Stimulated activated CD4-positive, alpha-beta T cell treated with anti-CD3 and anti-CD28 coated beads, TNF-alpha, amount 100 ng/mL, for 48 hours (primary cell): ENCODE results near the gene TAOK3.
A peak's percentile ranks its signal among the peaks of the same experiment; 100 is the strongest.
"Not testable (repeated sequence)": the region's sequence is repeated elsewhere in the genome, so short reads cannot be mapped to it uniquely, and the experiment has no call there.

Experiments used
- DNase-seq, 3 donors: peaks; one replicate each; pipeline ENCODE4 v3.0.0-alpha.2; 2020; ENCODE audit warnings: low read depth in 3 of 3

TAOK3 gene

DNA sequence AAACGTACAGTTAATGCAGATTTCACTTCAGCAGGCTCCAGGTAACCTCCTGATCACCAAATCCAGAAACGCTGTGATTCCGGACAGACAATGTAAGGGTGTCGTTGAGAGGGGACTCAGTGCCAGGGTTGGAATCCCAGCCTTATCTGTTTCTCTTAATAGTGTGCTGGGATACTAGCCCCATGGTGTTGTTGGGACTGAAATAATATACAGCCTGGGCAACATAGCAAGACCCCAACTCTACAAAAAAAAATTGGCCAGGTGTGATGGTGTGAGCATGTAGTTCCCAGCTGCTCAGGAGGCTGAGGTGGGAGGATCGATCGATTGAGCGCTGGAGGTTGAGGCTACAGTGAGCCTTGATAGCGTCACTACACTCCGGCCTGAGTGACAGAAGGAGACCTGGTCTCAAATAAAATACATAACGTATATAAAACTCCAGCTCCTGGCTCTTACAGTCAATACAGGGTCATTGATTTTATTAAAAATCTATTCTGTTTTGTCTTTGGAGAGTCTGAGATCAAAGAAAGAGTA lies 235.5 kb downstream of the TAOK3 start:
- DNase-seq = no peak

DNA sequence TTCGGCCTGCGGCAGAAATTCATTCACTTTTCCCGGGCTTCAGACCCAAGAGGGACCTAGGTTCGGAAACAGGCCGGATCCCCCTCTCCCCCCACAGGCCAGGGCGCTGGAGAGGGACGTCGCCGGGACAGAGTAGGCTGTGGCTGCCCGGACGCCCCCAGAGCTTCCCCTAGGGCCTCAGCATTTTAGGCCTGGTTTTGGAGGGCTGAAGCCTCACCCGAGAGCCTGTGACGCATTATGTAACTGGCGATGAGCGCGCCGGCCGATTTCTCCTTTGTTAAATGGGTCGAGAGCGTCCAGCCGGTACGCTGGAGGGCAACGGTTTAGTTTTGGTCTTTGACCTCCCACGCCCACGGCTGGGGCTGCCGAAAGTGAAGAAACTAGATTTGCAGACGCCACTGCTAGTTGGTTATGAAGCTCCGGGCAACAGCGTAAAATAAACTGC lies 236.1 kb downstream of the TAOK3 start:
- peak in 1 of 3 donors; percentile 27 for DNase-seq

DNA sequence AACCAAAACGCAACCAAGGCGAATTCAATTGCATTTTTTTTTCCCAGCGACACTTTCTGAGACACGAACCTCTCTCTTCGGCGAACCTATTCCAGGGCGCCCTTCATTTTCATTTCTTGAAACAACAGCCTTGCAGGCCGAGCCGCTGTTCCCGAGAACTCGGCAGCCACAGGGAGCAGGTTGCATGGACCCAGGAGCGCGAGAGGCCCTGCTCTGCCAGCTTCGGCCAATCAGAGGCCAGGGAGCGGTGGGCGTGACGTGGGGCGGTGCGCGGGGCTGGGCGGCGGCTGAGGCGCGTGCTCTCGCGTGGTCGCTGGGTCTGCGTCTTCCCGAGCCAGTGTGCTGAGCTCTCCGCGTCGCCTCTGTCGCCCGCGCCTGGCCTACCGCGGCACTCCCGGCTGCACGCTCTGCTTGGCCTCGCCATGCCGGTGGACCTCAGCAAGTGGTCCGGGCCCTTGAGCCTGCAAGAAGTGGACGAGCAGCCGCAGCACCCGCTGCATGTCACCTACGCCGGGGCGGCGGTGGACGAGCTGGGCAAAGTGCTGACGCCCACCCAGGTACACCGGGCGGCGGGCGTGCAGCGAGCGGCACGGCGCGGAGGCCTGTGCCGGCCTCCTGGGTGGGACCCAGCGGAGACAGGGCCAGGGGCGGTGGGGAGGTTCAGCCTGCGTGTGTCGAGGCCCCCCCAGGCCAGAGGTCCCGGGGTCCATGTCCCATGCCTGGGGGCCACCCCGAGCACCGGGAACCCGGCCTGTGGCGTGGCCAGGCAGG lies 236.7 kb downstream of the TAOK3 start, which contains the start of gene PEBP1:
PEBP1 (plus strand) TSS at position 337 of the 771 bp plus-strand sequence; CDS start at position 423, 86 bp downstream.
- DNase-seq = peak; percentile 84 to 96 (median 88)

DNA sequence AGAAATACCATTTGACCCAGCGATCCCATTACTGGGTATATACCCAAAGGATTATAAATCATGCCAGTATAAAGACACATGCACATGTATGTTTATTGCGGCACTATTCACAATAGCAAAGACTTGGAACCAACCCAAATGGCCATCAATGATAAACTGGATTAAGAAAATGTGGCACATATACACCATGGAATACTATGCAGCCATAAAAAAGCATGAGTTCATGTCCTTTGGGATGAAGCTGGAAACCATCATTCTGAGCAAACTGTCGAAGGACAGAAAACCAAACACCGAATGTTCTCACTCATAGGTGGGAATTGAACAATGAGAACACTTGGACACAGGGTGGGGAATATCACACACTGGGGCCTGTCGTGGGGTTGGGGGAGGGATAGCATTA lies 243.3 kb downstream of the TAOK3 start:
- not testable (repeated sequence) for DNase-seq

DNA sequence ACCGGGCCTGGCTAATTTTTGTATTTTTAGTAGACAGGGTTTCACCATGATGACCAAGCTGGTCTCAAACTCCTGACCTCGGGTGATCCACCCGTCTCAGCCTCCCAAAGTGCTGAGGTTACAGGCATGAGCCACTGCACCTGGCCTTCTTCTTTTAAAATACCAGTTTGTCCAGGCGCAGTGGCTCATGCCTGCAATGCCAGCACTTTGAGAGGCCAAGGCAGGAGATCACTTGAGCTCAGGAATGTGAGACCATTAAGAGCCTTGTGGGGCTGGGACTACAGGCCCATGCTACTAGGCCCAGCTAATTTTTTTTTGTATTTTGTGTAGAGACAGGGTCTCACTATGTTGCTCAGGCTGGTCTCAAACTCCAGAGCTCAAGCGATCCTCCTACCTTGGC lies 244.8 kb downstream of the TAOK3 start:
- no peak for DNase-seq

DNA sequence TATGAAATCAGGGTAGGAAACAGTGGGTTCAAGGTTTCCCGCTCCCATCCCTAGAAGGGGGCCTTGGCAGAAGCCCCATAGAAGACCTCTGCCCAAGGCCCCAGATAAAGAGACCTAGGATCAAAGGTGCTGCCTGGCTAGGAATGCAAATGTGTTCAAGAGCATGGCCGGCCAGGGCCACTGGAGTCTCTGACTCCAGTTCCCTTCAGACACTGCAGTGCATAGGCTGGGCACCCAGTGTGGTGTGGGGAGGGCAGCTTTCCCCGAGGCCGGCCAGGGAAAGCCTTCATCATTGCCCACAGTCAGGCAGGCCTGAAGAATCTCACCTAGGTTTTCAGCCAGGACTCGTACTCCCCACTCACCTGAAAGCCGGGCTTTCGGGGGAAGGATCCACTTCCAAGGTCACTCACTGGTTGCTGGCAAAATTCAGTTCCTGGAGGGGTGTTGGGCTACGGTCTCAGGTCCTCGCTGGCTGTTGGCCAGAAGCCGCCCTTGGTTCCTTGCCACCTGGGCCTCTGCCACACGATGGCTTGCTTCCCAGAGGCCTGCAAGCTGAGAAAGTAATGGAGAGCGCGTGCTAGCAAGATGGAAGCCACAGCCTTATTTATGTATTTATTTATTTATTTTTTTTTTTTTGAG lies 246.5 kb downstream of the TAOK3 start:
- no peak for DNase-seq

DNA sequence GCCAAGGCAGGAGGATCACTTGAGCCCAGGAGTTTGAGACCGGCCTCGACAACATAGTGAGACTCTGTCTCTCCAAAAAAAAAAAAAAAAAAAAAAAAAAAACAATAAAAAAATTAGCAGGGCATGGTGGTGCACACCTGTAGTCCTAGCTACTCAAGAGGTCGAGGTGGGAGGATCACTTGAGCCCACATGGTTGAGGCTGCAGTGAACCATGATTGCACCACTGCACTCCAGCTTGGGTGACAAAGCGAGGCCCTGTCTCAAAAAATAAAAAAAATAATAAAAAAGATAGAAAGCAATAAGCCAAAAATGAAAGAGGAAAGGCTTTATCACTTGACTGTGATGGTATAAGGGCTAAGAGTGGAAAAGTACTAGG lies 247.0 kb downstream of the TAOK3 start:
- DNase-seq = no peak

DNA sequence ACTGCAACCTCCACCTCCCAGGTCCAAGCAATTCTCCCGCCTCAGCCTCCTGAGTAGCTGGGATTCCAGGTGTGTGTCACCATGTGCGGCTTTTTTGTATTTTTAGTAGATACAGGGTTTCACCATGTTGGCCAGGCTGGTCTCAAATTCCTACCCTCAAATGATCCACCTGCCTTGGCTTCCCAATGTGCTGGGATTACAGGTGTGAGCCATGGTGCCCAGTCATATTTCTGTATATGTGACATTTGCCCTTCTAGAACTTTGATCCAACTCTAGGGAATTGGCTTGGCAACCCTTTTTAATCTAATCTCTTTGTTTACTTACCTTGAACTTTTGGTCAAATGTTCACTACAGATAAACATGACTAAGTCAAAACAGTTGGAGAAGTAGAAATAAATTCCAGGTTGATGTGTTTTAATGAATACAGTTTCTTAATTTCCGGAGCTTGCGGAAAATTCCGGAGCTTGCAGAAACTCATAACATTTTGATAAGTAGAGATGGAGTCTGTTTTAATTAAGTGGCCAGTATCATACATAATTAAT lies 248.3 kb downstream of the TAOK3 start:
- no peak for DNase-seq

DNA sequence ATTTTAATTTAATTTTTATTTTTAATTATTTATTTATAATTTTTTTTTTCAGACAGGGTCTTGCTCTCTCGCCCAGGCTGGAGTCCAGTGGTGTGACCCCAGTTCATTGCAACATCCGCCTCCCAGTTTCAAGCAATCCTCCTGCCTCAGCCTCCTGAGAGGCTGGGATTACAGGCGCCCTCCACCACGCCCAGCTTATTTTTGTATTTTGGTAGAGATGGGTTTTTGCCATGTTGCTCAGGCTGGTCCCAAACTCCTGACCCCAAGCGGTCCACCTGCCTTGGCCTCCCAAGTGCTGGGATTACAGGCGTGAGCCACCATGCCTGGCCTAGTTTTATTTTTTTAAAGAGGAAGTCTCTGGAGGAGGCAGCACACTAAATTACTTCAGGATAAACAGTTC lies 250.4 kb downstream of the TAOK3 start:
- DNase-seq = no peak

DNA sequence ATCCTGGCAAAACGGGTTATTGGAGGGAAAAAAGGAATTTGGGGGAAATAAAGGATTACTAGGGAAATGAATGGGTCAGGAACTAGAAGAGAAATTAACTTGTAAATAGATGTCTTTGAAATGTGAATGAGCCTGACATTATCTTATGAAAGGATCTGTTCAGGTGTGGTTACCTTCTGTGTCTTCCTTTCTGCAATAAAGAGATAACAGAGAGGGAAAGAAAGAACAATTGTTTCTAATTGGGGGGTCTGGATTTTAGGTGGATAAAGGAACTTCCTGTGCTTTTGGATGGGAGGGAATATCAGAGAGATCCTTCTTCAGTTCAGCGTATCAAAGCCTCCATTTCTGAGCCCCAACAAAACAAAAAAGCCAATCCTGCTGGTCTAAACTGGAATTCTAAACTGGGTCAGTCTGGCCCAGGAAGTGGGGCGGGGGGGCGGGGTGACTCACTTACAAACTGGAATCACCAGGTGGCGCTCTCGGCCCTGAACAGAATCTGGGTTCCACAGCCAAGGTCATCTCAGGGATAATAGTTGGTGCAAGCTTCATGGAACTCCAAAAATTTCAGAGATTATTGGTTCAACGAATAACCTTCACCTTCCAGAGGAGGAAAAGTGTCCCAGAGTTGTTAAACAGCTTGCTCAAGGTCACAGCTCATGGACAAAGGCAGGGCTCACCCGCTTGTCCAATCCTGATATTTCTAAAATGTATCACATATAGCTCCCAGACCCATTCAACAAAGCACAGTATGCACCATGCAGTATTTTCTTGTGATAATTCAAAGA lies 251.9 kb downstream of the TAOK3 start:
- DNase-seq = peak in 2 of 3 donors; percentile 20 to 57

DNA sequence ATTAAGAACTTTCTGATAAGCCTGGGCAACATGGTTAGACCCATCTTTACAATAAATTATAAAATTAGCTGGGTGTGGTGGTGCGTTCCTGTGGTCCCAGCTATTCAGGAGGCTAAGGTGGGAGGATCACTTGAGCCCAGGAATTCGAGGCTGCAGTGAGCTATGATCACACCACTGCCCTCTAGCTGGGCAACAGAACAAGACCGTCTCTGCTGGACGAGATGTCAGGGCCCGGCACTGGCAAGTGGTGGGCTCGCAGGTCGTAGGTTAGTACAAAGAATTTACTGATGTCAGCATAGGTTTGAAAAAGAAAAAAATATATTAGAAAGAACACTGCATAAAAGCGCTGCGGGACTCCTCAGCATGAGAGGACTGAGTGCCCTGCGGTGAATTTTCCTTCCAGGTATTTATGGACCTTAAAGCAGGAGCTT lies 253.2 kb downstream of the TAOK3 start:
- no peak for DNase-seq

DNA sequence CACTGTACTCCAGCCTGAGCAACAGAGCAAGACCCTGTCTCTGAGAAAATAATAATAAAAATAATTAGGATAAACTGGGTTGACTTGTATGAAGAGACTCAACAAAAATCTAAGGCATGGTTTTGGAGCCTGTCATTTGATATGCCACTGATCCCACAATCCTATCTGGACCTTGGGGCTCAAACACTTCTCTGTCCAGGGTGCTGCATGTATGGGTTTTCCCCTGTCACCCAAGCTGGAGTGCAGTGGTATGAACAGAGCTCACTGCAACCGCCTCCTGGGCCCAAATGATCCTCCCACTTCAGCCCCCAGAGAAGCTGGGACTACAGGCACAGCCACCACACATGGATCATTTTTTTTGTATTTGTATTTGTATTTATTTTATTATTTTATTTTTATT lies 263.6 kb downstream of the TAOK3 start:
- DNase-seq = no peak

DNA sequence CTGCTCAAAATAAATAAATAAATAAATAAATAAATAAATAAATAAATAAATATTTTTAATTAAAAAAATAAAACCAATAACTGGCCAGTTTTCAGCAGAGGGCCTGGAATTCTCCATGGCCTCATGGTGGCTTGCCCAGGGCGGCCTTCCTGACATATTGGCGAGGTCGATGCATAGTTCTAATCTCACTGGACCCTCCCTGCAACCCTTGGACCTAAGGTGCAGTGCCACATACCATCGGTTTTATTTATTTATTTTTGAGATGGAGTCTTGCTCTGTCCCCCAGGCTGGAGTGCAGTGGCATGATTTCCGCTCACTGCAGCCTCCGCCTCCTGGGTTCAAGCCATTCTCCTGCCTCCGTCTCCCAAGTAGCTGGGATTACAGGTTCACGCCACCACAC lies 265.0 kb downstream of the TAOK3 start:
- no peak for DNase-seq

DNA sequence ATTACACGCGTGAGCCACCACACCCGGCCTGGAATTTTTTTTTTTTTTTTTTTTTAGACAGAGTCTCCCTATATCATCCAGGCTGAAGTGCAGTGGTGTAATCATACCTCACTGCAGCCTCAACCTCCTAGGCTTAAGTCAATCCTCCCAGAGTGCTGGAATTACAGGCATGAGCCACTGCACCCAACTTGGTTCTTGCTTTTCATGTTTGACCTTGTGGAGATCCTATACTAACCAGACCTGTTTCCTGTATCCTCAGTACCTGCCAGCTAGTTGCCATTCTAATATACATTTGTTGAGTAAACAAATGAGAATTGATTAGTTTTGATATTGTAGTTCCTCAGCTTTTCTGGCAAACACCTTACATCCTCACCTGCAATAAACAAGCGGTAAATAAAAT lies 265.7 kb downstream of the TAOK3 start:
- DNase-seq = no peak

DNA sequence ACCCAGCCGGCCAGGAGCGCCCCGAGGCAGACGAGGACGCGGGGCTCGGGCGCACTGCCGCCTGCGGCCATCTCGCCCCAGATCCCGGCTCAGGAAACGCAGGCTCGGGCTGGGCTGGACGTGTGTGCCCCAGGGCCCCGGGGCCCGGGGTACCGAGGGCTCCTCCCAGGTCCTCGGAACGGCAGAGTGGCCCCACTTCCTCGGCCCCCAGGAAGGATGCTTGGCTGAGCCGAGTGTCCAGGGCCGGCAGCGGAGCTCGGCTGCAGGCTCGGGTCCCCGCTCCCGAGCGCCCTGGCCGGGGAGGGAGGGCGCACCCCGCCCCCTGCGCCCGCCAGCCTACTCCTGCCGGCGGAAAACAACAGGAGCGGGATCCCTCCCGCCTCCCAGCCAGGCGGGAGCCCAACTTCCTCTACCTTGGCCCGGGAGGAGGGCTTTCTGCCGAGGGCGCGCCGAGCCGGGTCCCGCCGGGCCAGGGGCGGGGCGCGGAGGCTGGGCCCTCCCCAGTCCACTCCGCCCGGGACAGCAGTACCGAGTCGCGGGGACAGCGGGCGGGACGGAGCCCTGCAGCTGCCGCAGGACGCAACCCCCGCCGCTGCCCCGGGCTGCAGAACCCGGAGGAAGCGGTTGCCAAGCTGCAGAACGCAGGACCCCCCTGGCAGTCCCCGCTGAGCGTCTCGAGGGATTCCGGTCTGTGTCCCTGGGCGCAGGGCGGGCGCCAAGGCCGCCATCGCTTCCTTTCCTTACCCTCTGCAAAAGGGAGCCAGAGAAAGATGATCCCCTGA lies 268.9 kb downstream of the TAOK3 start, which contains the start of gene VSIG10:
VSIG10 (minus strand) TSS at position 411 of the 782 bp plus-strand sequence; CDS start at position 71, 340 bp downstream.
- peak in 1 of 3 donors; percentile 16 for DNase-seq

DNA sequence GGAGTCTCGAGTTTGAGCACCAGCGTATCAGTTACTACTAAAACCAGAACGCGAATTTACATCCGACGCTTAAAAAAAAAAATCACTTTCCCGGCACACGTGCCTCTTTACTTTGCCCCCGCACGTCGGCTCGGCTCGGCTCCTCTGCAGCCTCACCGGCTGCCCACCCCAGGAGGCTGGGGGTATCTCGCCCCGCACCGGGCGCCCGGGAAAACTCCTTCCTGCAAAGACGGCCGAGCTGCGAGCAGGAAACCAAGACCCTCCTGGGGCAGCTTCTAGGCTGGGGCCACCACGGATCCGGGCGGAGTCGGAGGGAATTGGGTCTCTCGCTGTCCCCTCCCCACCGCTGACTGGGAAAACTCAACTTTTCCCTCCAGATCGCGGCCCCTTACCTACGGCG lies 269.5 kb downstream of the TAOK3 start:
- no peak for DNase-seq

DNA sequence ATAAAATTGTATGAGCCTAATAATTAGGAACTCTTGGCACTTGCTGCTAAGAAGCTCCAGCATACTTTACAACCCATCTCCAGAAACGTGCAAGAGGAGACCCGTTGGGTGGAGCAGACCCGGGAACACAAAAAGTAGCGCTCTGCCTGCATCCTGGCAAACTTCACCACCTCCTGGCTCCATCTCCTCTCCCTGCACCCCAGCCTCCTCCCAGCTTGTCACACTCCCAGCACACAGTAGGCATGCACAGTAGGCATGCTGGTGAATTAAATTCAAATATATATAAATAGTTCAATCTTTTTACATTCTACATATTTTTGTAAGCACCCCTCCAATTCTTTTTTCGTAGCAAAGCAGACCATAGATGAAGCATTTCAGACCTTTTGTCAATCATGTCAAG lies 270.1 kb downstream of the TAOK3 start:
- DNase-seq = no peak

DNA sequence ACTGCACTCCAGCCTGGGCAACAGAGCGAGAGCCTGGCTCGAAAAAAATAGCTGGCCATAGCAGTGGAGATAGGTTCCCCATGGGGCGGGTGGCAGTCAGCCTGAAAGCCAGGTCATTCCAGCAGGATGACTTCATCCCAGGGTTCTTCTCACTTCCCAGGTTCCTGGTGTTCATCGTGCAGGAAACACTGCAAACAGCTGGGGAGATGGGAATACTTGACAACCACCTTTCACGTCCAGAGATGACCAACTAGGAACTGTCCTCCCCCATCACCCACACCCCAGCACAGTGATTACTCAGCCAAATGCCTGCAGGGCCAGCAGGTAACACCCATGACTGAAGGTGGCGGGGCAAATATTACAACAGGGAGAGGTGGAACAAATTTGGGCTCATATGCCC lies 270.6 kb downstream of the TAOK3 start:
- no peak for DNase-seq

DNA sequence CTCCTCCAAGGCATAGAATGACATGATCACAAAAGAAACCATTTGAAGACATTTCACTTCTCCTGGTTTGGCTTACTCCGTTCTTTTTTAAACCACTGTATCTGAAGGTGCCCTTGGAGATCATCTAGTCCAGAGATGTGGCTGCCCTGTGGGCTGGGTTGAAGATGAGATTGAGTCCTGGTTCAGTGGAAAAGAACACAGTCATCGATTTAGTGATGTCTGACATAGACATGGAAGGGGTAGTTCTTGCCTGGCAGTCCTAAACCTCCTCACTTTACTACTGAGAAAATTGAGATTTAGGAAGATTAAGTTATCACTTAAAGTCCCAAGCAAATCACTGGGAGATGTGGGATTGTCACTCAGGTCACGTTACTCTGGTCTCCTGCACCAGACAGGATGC lies 271.7 kb downstream of the TAOK3 start:
- no peak for DNase-seq
